NB4 (cell line): ENCODE measurements around the gene ROBO1.

Experiments
- DNase-seq: peaks from one replicate; pipeline ENCODE4 v3.0.0; 2010; ENCODE audit warnings: low read depth
- H3K4me3 ChIP-seq: one replicate; pipeline ENCODE4 v1.5.1; 2011; ENCODE audit warnings: mild to moderate bottlenecking, low read depth, low read length, moderate library complexity
- MYC ChIP-seq: IDR thresholded peaks from 2 replicates; pipeline ENCODE4 v1.6.1; 2011; ENCODE audit warnings: low read depth, low read length
- POLR2A ChIP-seq: IDR thresholded peaks from 2 replicates; pipeline ENCODE4 v1.6.1; 2011; ENCODE audit warnings: mild to moderate bottlenecking; ENCODE audit not compliant: insufficient read length; ENCODE audit errors: extremely low read depth
- TF ChIP-seq, protein P1 (sequence below): IDR thresholded peaks from one replicate; pipeline ENCODE4 v1.5.1; 2012; ENCODE audit warnings: low read depth, low read length
- TF ChIP-seq, protein P2 (sequence below): IDR thresholded peaks from 2 replicates; pipeline ENCODE4 v1.6.1; 2011; ENCODE audit warnings: low read depth, low read length

The ROBO1 gene

DNA sequence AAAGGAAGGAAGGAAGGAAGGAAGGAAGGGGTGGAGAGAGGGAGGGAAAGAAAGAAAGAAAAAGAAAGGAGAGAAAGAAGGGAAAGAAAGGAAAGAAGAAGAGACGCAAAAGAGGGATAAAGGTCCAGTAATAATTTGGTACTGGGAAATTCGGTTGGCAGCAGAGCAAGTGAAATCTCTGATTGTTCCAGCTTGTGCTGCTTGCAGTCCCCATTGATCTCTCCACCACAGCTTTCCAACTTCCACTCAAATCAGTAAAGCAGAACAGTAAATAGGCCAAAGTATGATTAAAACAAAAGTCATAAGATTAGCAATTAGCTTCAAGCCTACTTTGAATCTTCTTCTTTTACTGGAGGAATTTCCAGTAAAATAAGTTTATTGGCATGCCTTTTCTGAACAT is 357.2 kb downstream of the ROBO1 start:
- DNase-seq: no peak
- TF ChIP-seq, protein P1, sequence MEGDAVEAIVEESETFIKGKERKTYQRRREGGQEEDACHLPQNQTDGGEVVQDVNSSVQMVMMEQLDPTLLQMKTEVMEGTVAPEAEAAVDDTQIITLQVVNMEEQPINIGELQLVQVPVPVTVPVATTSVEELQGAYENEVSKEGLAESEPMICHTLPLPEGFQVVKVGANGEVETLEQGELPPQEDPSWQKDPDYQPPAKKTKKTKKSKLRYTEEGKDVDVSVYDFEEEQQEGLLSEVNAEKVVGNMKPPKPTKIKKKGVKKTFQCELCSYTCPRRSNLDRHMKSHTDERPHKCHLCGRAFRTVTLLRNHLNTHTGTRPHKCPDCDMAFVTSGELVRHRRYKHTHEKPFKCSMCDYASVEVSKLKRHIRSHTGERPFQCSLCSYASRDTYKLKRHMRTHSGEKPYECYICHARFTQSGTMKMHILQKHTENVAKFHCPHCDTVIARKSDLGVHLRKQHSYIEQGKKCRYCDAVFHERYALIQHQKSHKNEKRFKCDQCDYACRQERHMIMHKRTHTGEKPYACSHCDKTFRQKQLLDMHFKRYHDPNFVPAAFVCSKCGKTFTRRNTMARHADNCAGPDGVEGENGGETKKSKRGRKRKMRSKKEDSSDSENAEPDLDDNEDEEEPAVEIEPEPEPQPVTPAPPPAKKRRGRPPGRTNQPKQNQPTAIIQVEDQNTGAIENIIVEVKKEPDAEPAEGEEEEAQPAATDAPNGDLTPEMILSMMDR: no peak
- TF ChIP-seq POLR2A (no peak), MYC (no peak)
- TF ChIP-seq, protein P2, sequence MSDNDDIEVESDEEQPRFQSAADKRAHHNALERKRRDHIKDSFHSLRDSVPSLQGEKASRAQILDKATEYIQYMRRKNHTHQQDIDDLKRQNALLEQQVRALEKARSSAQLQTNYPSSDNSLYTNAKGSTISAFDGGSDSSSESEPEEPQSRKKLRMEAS: no peak
- no peak overlapping the region for H3K4me3 ChIP-seq

DNA sequence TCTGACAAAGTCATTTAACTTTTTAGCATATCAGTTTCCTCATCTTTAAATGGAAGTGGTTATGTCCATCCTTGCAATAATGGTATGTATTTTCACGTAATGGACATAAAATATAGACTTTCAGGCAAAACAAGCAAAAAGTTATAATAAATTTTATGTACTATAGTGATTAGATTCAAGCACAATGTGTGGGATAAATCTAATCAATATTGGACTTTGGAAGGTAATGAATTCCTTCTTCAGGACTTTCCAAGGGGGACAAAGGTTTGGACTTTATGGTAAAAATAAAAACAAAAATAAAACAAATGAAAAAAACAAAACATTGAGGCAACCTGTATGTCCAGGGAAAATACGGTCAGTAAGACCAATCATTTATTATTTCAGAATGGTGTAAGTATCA is 357.7 kb downstream of the ROBO1 start:
- TF ChIP-seq, protein P2: no peak
- TF ChIP-seq MYC (no peak), POLR2A (no peak)
- TF ChIP-seq, protein P1: no peak
- H3K4me3 ChIP-seq: no peak overlapping the region
- no peak for DNase-seq

DNA sequence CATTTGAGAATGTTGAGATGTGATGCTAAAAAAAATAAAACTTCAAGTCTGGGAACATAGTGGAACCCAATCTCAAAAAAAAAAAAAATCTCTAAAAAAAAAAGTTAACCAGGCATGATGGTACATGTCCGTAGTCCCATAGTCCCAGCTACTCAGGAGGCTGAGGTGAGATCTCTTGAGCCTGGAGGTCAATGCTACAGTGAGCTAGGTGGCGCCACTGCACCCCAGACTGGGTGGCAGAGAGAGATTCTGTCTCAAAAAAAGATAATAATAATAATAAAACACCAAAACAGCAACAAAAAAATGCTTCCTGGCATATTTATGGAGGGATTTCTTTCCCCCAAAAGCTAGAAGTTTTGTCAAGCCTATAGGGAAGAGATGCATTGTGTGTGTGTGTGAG is 361.6 kb downstream of the ROBO1 start:
- no peak overlapping the region for H3K4me3 ChIP-seq
- no peak for DNase-seq
- TF ChIP-seq, protein P2: no peak
- TF ChIP-seq, protein P1: no peak
- no peak for TF ChIP-seq POLR2A

DNA sequence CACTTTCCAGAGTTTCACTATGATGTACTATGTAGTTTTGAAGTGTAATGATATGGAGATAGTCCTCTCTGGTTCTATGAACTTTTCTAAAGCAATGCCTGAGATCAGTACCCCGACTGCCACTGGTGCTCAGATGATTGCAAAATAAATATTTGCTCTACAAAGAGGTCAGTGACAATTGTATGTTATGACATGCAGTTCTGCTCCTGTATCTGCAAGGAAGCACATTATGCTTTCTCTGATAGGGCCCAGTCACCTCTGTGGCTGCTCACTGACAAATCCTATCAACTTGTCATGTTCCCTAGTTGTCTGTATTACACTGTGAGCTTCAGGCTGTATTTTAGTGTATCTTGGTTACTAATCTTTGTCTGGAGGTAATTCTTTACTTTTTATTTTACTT is 362.6 kb downstream of the ROBO1 start:
- TF ChIP-seq POLR2A: no peak
- TF ChIP-seq, protein P1: no peak
- no peak overlapping the region for H3K4me3 ChIP-seq
- DNase-seq: no peak

DNA sequence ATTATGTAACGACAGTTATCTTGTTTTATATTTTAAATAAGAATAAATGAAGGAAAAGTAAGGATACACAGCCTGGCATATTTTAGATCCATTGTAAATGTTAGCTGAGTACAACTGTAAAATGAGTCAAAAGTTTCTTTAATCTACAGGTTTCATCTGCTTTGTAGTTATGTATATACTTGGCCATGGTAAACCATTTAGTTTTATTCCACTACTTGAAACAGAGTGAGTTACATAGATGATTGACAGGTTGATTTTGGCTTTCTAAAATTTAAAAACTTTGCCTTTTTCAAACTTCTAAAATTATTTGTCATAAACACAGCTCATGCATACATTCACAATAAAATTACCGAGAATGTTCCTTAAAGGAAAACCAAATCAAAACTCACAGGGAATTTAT is 371.2 kb downstream of the ROBO1 start:
- no peak for DNase-seq
- no peak overlapping the region for H3K4me3 ChIP-seq
- TF ChIP-seq POLR2A (no peak), MYC (no peak)
- TF ChIP-seq, protein P2: no peak
- TF ChIP-seq, protein P1: no peak

DNA sequence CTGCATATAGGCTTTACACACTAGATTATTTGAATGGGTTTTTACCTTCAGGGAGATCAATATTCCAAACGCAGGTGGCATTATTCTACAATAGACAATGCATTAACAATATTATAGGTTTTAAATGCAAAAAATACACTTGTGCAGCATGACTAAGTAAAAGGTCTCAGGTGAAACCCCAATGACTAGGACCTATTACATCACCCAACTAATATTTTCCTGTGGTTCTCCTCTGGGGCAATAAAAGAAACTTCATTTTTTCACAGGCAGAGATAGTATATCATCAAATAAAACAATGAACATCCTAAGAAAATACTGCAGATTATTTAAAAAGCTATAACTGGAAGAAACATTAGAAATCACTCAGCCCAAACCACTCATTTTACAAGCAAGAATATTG is 375.3 kb downstream of the ROBO1 start:
- no peak overlapping the region for H3K4me3 ChIP-seq
- TF ChIP-seq, protein P1: no peak
- TF ChIP-seq POLR2A: no peak
- no peak for TF ChIP-seq MYC
- TF ChIP-seq, protein P2: no peak
- DNase-seq: no peak
